Activated CD4-positive, alpha-beta T cell treated with anti-CD3 and anti-CD28 coated beads, Interleukin-10, Interleukin-2, amounts not matched to agents 100 ng/mL and 50 ng/mL, durations not matched to agents 16 hours and 8 hours (primary cell): ENCODE results near the gene GPBAR1.

Experiments
- DNase-seq: peaks from one replicate; pipeline ENCODE4 v3.0.0-alpha.2; 2020

The GPBAR1 gene

GRCh38 chr2:218260742-218261422 lies at the start of gene GPBAR1:
Gene GPBAR1 (plus strand): TSS chr2:218261015. CDS start chr2:218262725, 1,710 bp downstream.
- no peak for DNase-seq

- DNase-seq = no peak
Measured at GRCh38 chr2:218214116-218214515, 46.7 kb upstream of the GPBAR1 start.

DNA sequence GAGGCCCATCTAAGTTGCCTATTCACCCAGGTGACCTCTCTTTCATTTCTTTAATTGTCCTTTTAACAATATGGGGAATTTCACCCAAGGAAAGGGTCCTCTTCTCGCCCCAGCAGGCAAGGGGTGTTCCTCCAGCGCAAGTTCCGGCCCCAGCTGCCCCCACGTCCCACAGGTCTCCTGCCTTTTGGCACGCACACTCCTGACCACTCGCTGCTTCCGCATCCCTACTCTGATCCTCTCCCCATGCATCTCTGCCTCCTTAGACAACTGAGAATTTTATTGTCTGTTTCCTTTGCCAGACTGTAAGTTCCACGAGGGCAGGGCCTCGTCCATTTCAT lies 44.5 kb upstream of the GPBAR1 start:
- no peak for DNase-seq

DNA sequence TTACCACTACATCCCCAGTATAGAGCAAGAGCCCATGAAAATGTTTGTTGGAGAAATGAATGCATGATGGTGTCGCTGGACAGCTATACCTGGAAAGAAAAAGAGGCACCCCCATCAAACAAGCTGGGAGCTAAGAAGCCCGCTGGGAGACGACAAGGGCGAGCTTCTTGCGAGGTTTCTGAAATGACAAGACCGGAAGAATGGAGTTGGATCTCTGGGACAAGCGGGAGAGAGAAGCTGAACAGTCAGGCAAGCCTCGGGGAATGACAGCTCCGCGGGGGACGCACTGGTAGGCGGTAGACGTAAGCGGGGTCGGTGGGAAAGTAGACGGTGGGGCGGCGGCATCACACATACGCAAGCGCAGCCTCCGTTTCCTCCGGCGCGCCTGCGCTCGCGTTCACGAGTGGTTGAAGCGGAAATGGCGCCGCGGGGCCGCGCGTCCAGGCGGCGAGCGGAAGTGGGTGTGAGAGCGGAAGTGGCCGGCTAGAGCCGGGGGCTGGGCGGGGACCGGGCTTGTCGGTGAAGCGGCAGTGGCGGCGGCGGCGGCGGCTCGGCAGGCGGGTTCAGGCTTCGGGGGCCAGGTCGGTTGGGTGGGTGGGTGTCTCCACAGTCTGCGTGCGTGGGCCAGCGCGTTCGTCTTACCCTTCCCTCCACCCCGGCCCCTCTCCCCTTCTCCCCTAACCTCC lies 44.0 kb upstream of the GPBAR1 start, which contains the start of gene ARPC2:
Gene ARPC2 (plus strand): TSS at position 516 of the 686 bp plus-strand sequence. CDS start 282 bp downstream, outside the sequence.
- peak; percentile 96 for DNase-seq

GRCh38 chr2:218217360-218218267 lies 43.2 kb upstream of the GPBAR1 start:
- peak; percentile 78 for DNase-seq

DNA sequence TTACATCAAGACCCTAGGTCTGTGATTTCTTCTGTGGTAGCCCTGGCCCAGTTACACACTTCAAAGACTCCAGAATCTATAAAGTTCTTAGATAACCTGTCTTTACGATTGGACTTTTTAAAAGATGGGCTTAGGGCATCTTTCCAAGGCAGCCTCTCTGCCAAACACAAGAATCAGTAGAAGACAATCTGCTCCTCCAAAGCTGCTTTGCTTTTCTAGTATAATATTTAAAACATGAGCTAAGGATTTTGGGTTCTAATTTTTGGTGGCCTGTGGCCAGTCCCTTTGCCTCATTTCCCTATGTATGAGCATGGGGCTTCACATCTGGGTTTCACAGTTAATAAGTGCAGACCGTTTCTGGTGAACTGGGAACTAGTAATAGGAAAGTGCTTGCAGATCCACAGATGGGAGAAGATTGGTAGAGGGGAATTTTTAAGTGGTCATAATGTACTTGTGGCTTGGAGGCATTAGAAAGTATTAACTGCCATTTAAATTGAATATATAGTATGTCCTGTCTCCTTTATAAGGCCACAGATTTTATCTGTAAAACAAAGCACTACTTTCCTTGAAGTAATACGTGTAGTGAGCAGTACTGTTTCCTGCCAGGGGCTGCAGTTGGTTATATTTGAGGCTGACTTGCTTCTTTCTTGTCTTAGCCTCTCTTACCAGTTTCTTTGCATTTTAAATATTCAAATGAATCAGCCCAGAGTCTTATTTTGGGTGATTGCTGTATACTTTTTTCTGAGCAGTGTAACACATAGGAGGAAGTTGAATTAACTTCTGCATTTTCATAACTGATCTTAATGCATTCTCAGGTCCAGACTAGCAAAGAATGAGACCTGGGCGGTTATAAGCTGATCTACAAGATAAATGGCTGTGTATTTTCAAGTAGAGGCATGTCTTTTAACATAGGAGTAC lies 42.3 kb upstream of the GPBAR1 start:
- DNase-seq = peak; percentile 73

- peak; percentile 38 for DNase-seq
Measured at GRCh38 chr2:218219934-218220333, 40.9 kb upstream of the GPBAR1 start.

- DNase-seq = no peak
Measured at GRCh38 chr2:218221000-218221399, 39.8 kb upstream of the GPBAR1 start.

DNA sequence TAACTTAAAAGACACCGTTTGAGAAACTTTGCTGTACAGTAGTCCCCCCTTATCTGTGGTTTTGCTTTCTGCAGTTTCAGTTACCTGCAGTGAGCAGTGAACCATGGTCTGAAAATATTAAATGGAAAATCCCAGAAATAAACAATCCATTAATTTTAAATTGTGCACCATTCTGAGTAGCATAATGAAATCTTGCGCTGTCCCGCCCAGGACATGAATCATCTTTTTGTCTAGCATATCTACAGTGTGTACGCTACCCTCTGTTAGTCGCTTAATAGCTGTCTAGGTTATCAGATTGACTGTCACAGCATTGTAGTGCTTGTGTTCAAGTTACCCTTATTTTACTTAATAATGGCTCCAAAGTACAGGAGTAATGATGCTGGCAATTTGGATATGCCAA lies 37.8 kb upstream of the GPBAR1 start:
- peak; percentile 51 for DNase-seq

GRCh38 chr2:218224186-218224585 lies 36.6 kb upstream of the GPBAR1 start:
- no peak for DNase-seq

DNA sequence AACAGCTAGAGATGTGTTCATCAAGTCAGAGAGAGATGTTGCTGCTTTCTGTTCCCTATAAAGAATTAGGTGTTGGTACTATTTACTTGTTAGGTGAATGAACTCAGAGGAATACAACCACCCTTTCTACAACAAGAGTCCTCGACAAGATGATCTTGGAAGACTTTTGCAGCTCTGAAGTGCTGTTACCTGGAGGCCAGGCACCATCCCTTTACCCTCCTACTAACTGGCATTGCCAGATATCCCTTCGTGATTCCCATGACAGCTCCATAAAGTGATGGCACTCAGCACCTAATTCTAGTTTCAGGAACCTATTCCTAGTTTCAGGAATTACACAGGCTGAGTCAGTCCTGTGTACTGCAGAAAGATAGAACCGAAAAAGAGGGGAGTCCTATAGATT lies 33.9 kb upstream of the GPBAR1 start:
- DNase-seq = no peak

- DNase-seq = peak; percentile 24
Measured at GRCh38 chr2:218228366-218229090, 32.3 kb upstream of the GPBAR1 start.

DNA sequence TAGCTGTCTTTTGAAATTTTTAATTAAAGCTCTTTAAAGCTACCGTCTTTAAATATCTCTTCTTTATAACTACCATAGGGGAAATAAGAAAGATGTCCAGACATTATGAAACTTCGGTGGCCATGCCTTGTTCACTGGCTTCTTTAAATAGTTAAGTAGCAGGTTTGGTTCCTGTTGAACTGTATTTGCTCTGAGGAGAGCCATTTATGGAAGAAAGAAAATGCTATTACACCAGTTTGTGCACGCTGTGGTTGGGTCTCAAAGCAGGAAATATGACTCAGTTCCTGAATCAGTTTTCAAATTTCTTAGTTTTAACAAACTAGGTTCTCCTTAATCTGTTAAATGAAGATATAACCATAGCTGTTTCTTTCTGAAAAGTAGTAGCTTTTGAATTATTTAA lies 31.6 kb upstream of the GPBAR1 start:
- DNase-seq = peak; percentile 91

- peak; percentile 56 for DNase-seq
Measured at GRCh38 chr2:218229851-218230250, 31.0 kb upstream of the GPBAR1 start.

- DNase-seq = peak; percentile 75
Measured at GRCh38 chr2:218230882-218231281, 29.9 kb upstream of the GPBAR1 start.

DNA sequence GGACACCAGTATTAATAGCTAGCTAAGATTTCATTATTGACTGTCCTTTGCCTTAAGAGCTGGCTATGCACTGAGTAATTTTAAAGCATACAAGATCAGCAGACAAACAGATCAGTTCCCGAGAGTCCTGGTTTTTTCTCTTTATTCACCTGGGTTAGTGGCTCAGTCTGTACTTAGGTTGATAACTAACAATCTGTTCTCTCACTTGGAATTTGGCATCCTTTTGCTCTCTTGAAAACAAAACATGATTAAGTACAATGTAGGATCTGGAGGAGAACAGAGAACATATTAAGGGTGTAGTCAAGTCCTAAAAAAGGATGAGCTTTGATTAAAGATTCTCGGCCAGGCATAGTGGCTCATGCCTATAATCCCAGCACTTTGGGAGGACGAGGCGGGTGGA lies 27.3 kb upstream of the GPBAR1 start:
- DNase-seq = no peak

GRCh38 chr2:218234521-218234920 lies 26.3 kb upstream of the GPBAR1 start:
- DNase-seq = no peak

GRCh38 chr2:218235017-218235416 lies 25.8 kb upstream of the GPBAR1 start:
- no peak for DNase-seq

- DNase-seq = no peak
Measured at GRCh38 chr2:218236829-218237228, 24.0 kb upstream of the GPBAR1 start.

GRCh38 chr2:218238887-218239286 lies 21.9 kb upstream of the GPBAR1 start:
- no peak for DNase-seq

DNA sequence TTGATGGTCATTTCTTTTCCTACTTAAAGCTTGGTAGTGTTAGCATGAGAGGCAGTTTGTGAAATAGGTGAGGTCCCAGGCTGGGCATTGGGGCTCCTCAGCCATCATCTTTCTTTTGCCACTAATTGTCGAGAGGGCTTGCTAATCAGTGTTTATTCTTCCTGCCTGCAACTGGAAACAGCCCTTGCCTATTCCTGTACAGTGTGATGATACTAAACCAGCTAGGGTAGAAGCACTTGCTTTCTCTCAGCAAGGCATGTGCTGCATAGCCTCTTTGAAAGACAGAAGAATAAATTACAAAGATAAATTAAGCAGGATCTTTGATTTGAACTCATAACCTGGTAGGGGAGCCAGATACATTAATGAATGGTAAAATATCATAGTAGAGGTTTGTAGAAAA lies 16.6 kb upstream of the GPBAR1 start:
- no peak for DNase-seq

GRCh38 chr2:218244665-218245064 lies 16.1 kb upstream of the GPBAR1 start:
- no peak for DNase-seq
